ENCODE data around the gene HIF1AN. TPM values are rescaled to one million over a fixed set of nuclear protein-coding genes. Genes with fewer than 3 reads are reported as not detected.
A peak's percentile ranks its signal among the peaks of the same experiment; 100 is the strongest.

Gene HIF1AN
- total RNA-seq, 1 experiment from 2014 or later, result 49.9 TPM

GRCh38 chr10:100510533-100511308, 25.0 kb upstream of the HIF1AN start (continued):
- no peak for TF ChIP-seq ARID4B (CRISPR knock-in tag; IDR thresholded peaks at IDR 0.05; ENCODE audit: borderline replicate concordance)

- TF ChIP-seq ATF3 (CRISPR knock-in tag; conservative IDR thresholded peaks at IDR 0.05) (no peak), FOXK1 (CRISPR knock-in tag; IDR thresholded peaks at IDR 0.05) (no peak), ZSCAN18 (CRISPR knock-in tag; IDR thresholded peaks at IDR 0.05) (no peak), ERG (CRISPR knock-in tag; IDR thresholded peaks at IDR 0.05) (no peak), ZNF232 (CRISPR knock-in tag; IDR thresholded peaks at IDR 0.05) (no peak), ZNF423 (CRISPR knock-in tag; IDR thresholded peaks at IDR 0.05) (no peak)
- ChIA-PET POLR2A (no interaction called here), CTCF (interaction anchor here (1.3 kb wide), 1 partner anchor 75 kb away, joined by 6 read pairs; no protein-coding TSS in a partner anchor)
- ATAC-seq, result no peak
- H3K36me3 Mint-ChIP-seq, result no peaks in the 10 kb centered on the region; the same call in 1 of the 2 replicates
- H3K4me1 Mint-ChIP-seq, result 0 out of 2 replicates have a peak, but pooled peaks cover 8% of the 10 kb centered on the region
- no peaks in the 10 kb centered on the region for H3K9me3 Mint-ChIP-seq
- DNase-seq (ENCODE audit: low spot score), result no peak
- no peak overlapping the region for H3K27ac Mint-ChIP-seq
- no peak overlapping the region for H3K4me3 Mint-ChIP-seq
- peaks cover 53% of the 10 kb centered on the region for H3K27me3 Mint-ChIP-seq (ENCODE audit: low read depth)
Measured at GRCh38 chr10:100515612-100516011, 20.1 kb upstream of the HIF1AN start.

GRCh38 chr10:100516847-100517246, 18.9 kb upstream of the HIF1AN start:
- Mint-ChIP-seq H3K4me3 (no peak overlapping the region), H3K4me1 (0 out of 2 replicates have a peak, but pooled peaks cover 8% of the 10 kb centered on the region), H3K36me3 (no peaks in the 10 kb centered on the region; the same call in 1 of the 2 replicates), H3K9me3 (no peaks in the 10 kb centered on the region), H3K27me3 (ENCODE audit: low read depth) (peaks cover 54% of the 10 kb centered on the region), H3K27ac (no peak overlapping the region)
- CTCF ChIA-PET, result interaction anchor here (0.5 to 4.1 kb wide), 19 partner anchors 9 to 723 kb away, joined by 3 to 134 read pairs (median 4); partner anchors contain the start of gene HIF1AN
- peak; percentile 41 for DNase-seq (ENCODE audit: low spot score)
- ATAC-seq, result peak; percentile 35
- POLR2A ChIA-PET, result no interaction called here
- TF ChIP-seq CREM (CRISPR knock-in tag; IDR thresholded peaks at IDR 0.05) (no peak), E2F4 (CRISPR knock-in tag; IDR thresholded peaks at IDR 0.05; ENCODE audit: borderline replicate concordance, low read depth) (no peak), E2F1 (CRISPR knock-in tag; IDR thresholded peaks at IDR 0.05) (no peak), ZNF219 (CRISPR knock-in tag; IDR thresholded peaks at IDR 0.05; ENCODE audit: borderline replicate concordance) (no peak), CDX4 (CRISPR knock-in tag; IDR thresholded peaks at IDR 0.05; ENCODE audit: borderline replicate concordance) (no peak), ATF2 (CRISPR knock-in tag; IDR thresholded peaks at IDR 0.05; ENCODE audit: borderline replicate concordance, low read depth) (no peak), ERG (CRISPR knock-in tag; IDR thresholded peaks at IDR 0.05) (no peak), JAZF1 (CRISPR knock-in tag; IDR thresholded peaks at IDR 0.05) (no peak)
